ENCODE results near the gene MRPL55. TPM values are rescaled to one million over a fixed set of nuclear protein-coding genes. Genes with fewer than 3 reads are reported as not detected.

MRPL55 gene
- total and polyA plus RNA-seq, 2 of the 4 experiments (the other 2 are of a cell fraction), result 48.9 to 95.4 TPM

DNA sequence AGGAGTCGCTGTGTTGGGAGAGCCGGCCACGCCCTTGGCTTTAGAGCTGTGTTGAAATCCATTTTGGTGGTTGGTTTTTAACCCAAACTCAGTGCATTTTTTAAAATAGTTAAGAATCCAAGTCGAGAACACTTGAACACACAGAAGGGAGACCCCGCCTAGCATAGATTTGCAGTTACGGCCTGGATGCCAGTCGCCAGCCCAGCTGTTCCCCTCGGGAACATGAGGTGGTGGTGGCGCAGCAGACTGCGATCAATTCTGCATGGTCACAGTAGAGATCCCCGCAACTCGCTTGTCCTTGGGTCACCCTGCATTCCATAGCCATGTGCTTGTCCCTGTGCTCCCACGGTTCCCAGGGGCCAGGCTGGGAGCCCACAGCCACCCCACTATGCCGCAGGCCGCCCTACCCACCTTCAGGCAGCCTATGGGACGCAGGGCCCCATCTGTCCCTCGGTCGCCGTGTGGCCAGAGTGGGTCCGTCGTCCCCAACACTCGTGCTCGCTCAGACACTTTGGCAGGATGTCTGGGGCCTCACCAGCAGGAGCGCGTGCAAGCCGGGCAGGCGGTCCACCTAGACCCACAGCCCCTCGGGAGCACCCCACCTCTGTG, 10.7 kb downstream of the MRPL55 start:
- Histone ChIP-seq H2BK5ac (ENCODE audit: low read depth, low read length, poor library complexity, severe bottlenecking) (no peak overlapping the region), H2BK20ac (ENCODE audit: low read depth, low read length) (no peak overlapping the region), H3K27me3 (ENCODE audit: control insufficient read depth, insufficient read depth, low read length) (no peaks in the 10 kb centered on the region), H3K79me1 (ENCODE audit: low read depth in 1 of 2, low read length in 2 of 2) (peaks cover 5 to 59% of the 10 kb centered on the region in 2 experiments; a peak in 3 of 4 replicates), H3K4ac (ENCODE audit: low read depth, low read length) (no peak overlapping the region), H4K91ac (ENCODE audit: insufficient read depth, low read depth, low read length) (no peak overlapping the region), H3K36me3 (ENCODE audit: control insufficient read depth, insufficient read depth, low read length) (peaks cover 48% of the 10 kb centered on the region), H3K4me3 (ENCODE audit: insufficient read depth, low read depth, low read length) (no peak overlapping the region), H3K14ac (replicated peaks; ENCODE audit: low read depth, low read length) (no peak overlapping the region), H3K9me3 (ENCODE audit: control insufficient read depth, insufficient read depth, low read length) (peaks cover 9% of the 10 kb centered on the region; the same call in 1 of the 2 replicates), H3K27ac (ENCODE audit: insufficient read depth, low read length) (no peak overlapping the region), H3K9ac (ENCODE audit: low read depth, low read length) (no peak overlapping the region), H3K4me2 (ENCODE audit: low read depth, low read length) (no peak overlapping the region), H2AK9ac (replicated peaks; ENCODE audit: low read depth, low read length, poor library complexity) (peak overlapping the region; percentile 29), H3K23ac (ENCODE audit: low read depth, low read length) (no peak overlapping the region), H3K4me1 (ENCODE audit: control insufficient read depth, insufficient read depth, low read length) (0 out of 2 replicates have a peak, but pooled peaks cover 5% of the 10 kb centered on the region), H4K20me1 (ENCODE audit: insufficient read depth, low read length) (peaks cover 84% of the 10 kb centered on the region), H2AK5ac (ENCODE audit: low read depth, low read length) (no peak overlapping the region), H4K5ac (ENCODE audit: low read depth, low read length) (no peak overlapping the region), H2BK120ac (ENCODE audit: low read depth, low read length) (no peak overlapping the region), H4K8ac (ENCODE audit: low read depth in 2 of 2, low read length in 2 of 2) (no peak overlapping the region), H3K56ac (ENCODE audit: extremely low read depth, insufficient read depth, low read length) (no peak overlapping the region), H3K9me1 (ENCODE audit: insufficient read depth, low read length) (peaks cover 16% of the 10 kb centered on the region; the same call in 1 of the 2 replicates), H3K18ac (ENCODE audit: low read depth, low read length) (no peak overlapping the region), H2BK15ac (ENCODE audit: low read depth, low read length) (no peak overlapping the region), H2AFZ (replicated peaks; ENCODE audit: low read length, poor library complexity) (no peak overlapping the region)
- TF ChIP-seq SMC3 (IDR thresholded peaks at IDR 0.05; ENCODE audit: low read depth, low read length) (no peak), FOS (IDR thresholded peaks at IDR 0.05; ENCODE audit: low read depth, low read length) (no peak), MXI1 (IDR thresholded peaks at IDR 0.05; ENCODE audit: borderline replicate concordance, low read depth, low read length) (no peak), MAFK (IDR thresholded peaks at IDR 0.05; ENCODE audit: low read depth, low read length) (no peak), POLR2A (IDR thresholded peaks at IDR 0.05; ENCODE audit: low read depth, low read length) (no peak), RFX5 (IDR thresholded peaks at IDR 0.05; ENCODE audit: low read depth, low read length) (no peak), RCOR1 (IDR thresholded peaks at IDR 0.05; ENCODE audit: insufficient replicate concordance, low read length) (no peak)
- TF ChIP-seq, protein P1, sequence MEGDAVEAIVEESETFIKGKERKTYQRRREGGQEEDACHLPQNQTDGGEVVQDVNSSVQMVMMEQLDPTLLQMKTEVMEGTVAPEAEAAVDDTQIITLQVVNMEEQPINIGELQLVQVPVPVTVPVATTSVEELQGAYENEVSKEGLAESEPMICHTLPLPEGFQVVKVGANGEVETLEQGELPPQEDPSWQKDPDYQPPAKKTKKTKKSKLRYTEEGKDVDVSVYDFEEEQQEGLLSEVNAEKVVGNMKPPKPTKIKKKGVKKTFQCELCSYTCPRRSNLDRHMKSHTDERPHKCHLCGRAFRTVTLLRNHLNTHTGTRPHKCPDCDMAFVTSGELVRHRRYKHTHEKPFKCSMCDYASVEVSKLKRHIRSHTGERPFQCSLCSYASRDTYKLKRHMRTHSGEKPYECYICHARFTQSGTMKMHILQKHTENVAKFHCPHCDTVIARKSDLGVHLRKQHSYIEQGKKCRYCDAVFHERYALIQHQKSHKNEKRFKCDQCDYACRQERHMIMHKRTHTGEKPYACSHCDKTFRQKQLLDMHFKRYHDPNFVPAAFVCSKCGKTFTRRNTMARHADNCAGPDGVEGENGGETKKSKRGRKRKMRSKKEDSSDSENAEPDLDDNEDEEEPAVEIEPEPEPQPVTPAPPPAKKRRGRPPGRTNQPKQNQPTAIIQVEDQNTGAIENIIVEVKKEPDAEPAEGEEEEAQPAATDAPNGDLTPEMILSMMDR (conservative IDR thresholded peaks at IDR 0.05; ENCODE audit: low read depth, low read length), result no peak
- TF ChIP-seq, protein P2, sequence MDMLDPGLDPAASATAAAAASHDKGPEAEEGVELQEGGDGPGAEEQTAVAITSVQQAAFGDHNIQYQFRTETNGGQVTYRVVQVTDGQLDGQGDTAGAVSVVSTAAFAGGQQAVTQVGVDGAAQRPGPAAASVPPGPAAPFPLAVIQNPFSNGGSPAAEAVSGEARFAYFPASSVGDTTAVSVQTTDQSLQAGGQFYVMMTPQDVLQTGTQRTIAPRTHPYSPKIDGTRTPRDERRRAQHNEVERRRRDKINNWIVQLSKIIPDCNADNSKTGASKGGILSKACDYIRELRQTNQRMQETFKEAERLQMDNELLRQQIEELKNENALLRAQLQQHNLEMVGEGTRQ (IDR thresholded peaks at IDR 0.05; ENCODE audit: low read depth, low read length), result no peak
- TF ChIP-seq, protein P3, sequence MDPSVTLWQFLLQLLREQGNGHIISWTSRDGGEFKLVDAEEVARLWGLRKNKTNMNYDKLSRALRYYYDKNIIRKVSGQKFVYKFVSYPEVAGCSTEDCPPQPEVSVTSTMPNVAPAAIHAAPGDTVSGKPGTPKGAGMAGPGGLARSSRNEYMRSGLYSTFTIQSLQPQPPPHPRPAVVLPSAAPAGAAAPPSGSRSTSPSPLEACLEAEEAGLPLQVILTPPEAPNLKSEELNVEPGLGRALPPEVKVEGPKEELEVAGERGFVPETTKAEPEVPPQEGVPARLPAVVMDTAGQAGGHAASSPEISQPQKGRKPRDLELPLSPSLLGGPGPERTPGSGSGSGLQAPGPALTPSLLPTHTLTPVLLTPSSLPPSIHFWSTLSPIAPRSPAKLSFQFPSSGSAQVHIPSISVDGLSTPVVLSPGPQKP (IDR thresholded peaks at IDR 0.05; ENCODE audit: borderline replicate concordance, low read depth, low read length), result no peak
- POLR2A ChIA-PET (ENCODE audit: unreplicated experiment), result no interaction called here
- intact Hi-C loops (cut with micrococcal nuclease), result no loop called here
- dilution Hi-C loops (cut with HindIII; ENCODE audit: low sequenced_read_pairs, unreplicated experiment), result no loop called here
- DNase-seq (no peak), ATAC-seq (ENCODE audit: low read depth) (no peak)
- in situ Hi-C loops (cut with MboI; ENCODE audit: low sequenced_read_pairs), result no loop called here
- TSS peak; percentile 87 for BruUV-seq (replicated peaks)
- 90% methylated on average over 12 of the region's 28 CpGs; no CpG with 5 or more reads in 1 of the 2 experiments for WGBS, 2 experiments (ENCODE audit: extremely low coverage in 2 of 2, insufficient read length in 1 of 2)
- CTCF ChIA-PET, result no interaction called here
